ENCODE data around the gene MCCC2.
"Not testable (repeated sequence)": the region's sequence is repeated elsewhere in the genome, so short reads cannot be mapped to it uniquely, and the experiment has no call there.

MCCC2 gene

GRCh38 chr5:71589903-71590302 lies 2.8 kb downstream of the MCCC2 start:
- no peak for TF ChIP-seq CTCF (IDR thresholded peaks at IDR 0.05; ENCODE audit: extremely low read depth, missing control alignments)
- peak; percentile 20 for DNase-seq (ENCODE audit: low spot score)

- no peak for DNase-seq (ENCODE audit: low spot score)
- no peak for TF ChIP-seq CTCF (IDR thresholded peaks at IDR 0.05; ENCODE audit: extremely low read depth, missing control alignments)
These were observed 4.0 kb downstream of the MCCC2 start for GRCh38 chr5:71591100-71591499.

DNA sequence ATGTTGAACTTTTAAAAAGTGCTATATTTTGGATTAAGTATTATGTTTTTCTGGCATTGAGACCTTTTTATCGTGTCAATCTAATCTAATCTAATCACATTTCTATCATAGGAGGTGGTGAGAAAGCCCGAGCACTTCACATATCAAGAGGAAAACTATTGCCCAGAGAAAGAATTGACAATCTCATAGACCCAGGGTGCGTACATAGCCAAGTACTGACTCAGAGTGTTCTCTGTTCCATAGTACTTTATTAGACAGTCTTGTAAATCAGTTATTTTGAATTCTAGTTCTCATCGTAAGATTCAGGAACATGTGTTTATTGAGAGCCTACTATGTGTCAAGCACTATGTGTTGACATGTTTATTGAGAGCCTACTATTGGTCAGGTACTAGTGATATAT lies 9.0 kb downstream of the MCCC2 start:
- DNase-seq (ENCODE audit: low spot score) = no peak
- no peak for TF ChIP-seq CTCF (IDR thresholded peaks at IDR 0.05; ENCODE audit: extremely low read depth, missing control alignments)

GRCh38 chr5:71597001-71597400 lies 9.9 kb downstream of the MCCC2 start:
- TF ChIP-seq CTCF (IDR thresholded peaks at IDR 0.05; ENCODE audit: extremely low read depth, missing control alignments) = no peak

GRCh38 chr5:71600783-71601182 lies 13.6 kb downstream of the MCCC2 start:
- no peak for TF ChIP-seq CTCF (IDR thresholded peaks at IDR 0.05; ENCODE audit: extremely low read depth, missing control alignments)
- no peak for DNase-seq (ENCODE audit: low spot score)

More at GRCh38 chr5:71597001-71597400, 9.9 kb downstream of the MCCC2 start:
- DNase-seq (ENCODE audit: low spot score) = no peak

DNA sequence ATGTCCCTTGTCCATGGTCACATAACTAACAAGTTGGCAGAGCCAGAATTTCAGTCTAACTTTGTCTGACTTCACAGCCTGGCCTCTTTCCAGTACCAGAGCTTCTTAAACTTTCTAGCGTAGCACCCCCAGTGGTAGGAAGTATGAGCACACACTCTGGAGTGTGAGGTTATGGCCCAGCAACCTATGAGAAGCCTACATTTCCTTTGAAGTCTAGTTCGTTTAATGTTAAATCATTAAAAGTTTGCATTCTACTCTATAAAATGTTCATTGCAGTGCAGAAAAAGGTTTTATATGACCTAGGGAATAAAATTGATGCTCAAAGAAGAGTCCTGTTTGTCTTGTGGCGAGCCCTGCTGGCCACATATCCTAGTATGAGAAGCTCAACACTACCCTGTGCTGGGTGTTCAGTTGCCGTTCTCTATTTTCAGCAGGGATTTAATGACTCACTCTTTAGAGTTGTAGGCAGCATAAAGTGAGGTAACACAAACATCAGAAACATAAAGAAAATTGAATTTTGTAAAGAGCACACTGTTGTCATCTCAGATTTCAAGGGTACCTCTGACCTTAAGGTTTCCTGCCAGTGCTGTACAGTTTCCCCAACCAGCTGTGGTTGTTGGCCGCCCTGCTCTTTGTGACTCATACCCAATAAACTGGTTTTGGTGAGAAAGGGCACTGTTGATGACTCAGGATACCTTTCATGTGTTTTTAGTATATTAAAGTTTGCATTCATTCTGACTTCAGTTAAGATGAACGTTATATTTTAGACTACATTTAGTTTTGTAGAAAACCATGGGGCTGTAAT lies 14.3 kb downstream of the MCCC2 start:
- peak; percentile 51 for TF ChIP-seq CTCF (IDR thresholded peaks at IDR 0.05; ENCODE audit: extremely low read depth, missing control alignments)
- peak; percentile 66 for DNase-seq (ENCODE audit: low spot score)

- not testable (repeated sequence) for DNase-seq (ENCODE audit: low spot score)
These were observed 22.8 kb downstream of the MCCC2 start for GRCh38 chr5:71609916-71610315.

- DNase-seq (ENCODE audit: low spot score) = no peak
- no peak for TF ChIP-seq CTCF (IDR thresholded peaks at IDR 0.05; ENCODE audit: extremely low read depth, missing control alignments)
These were observed 28.7 kb downstream of the MCCC2 start for GRCh38 chr5:71615809-71616208.

Data from GM20000 (cell line).